ENCODE data around the gene GLYATL2.

GLYATL2 gene

DNA sequence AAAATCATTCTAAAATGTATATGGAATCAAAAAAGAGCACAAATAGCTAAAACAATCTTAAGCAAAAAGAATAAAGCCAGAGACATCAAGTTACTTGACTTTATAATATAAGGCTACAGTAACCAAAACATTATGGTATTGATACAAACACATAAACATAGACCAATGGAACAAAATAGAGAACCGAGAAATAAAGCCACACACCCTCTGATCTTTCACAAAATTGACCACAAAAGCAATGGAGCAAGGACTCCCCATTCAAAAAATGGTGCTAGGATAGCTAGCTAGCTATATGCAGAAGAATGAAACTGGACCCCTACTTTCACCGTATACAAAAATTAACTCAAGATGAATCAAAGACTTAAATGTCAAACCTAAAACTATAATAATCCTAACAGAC, 43.2 kb downstream of the GLYATL2 start:
- DNase-seq (ENCODE audit: low read depth, low spot score), result no peak

DNA sequence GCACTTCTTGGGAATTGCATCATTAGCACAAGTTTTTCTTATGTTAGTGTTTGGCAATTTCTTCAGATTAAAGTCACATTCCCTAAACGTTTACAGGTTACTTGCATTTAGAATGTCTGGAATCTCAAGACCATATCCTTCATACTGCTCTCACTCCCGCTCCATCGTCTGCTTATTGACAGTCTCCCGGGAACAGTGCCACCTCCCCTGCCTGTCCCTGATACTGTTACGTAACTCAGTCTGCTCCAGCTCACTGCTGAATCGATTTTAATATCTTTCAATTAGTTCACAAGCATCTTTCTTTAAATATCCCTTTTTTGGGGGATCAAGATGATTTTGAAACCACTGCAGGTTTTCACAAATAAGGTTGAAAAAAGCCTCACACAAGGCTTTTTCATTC, 48.2 kb downstream of the GLYATL2 start:
- no peak for DNase-seq (ENCODE audit: low read depth, low spot score)

DNA sequence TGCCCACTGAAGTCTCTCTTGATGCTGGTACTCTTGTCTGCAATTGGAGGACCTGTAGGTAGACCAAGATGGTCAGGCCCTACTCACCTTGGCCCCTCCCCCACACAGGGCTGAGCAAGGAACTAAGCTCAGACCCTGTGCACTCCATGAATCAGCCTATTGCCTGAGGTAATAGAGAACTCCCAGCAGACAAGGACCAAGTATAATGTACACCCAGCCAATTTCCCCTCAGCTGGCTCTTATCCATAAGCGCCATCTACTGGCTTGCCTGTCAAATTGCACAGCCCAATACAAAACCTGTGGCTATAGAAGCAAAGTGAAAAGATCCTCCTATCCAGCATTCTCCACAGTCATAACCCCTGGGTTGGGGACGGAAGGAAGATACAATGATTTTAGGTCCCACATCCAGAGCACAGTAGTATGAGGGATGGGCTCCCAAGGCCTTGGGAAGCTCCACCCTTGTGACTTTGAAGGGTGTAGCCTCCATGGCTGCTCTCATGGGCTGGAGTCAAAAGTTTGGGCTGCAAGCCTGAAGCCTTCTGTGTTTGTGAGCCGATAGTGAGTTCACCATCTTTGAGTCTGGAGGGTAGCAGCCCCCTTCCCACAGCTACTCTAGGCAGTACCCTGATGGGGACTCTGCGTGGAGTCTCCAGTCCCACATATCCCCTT, 56.0 kb downstream of the GLYATL2 start:
- peak; percentile 3 for DNase-seq (ENCODE audit: low read depth, low spot score)

- no peak for DNase-seq (ENCODE audit: low read depth, low spot score)
Measured at GRCh38 chr11:58787903-58788302, 56.6 kb downstream of the GLYATL2 start.

GRCh38 chr11:58786693-58787092, 57.8 kb downstream of the GLYATL2 start:
- no peak for DNase-seq (ENCODE audit: low read depth, low spot score)

DNA sequence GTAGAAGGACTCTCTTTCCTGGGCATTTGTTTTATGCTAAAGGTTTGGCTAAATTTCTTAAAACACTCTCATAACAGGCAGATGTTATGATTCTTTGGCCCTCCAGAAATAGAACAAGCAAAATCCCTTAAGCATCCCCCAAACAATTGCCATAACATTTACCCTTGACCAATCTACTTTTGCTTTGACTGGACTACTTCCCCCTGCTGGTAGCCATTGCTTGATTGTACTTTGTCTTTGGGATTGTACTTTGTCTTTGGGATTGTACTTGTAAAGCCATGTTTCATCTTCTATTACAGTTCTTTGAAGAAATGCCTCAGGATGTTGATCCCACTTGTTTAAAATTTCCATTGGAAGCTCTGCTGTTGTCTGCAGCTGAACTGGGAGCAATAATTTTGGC, 59.5 kb downstream of the GLYATL2 start:
- DNase-seq (ENCODE audit: low read depth, low spot score), result no peak

Measured in activated naive CD8-positive, alpha-beta T cell treated with anti-CD3 and anti-CD28 coated beads, Interleukin-2, amount 50 U/mL, for 16 hours (primary cell).